ENCODE data around the gene SIRT2. TPM values are rescaled to one million over a fixed set of nuclear protein-coding genes. Genes with fewer than 3 reads are reported as not detected.

SIRT2 gene
- total RNA-seq, 4 donors from 2014 or later, result 208 to 327 (median 285) TPM

DNA sequence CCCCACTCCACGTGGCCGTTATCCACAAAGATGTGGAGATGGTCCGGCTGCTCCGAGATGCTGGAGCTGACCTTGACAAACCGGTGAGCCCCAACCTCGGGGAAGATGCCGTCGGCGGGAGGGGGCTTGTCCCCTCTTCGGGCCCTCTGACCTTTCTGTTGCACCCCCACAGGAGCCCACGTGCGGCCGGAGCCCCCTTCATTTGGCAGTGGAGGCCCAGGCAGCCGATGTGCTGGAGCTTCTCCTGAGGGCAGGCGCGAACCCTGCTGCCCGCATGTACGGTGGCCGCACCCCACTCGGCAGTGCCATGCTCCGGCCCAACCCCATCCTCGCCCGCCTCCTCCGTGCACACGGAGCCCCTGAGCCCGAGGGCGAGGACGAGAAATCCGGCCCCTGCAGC, 7.8 kb upstream of the SIRT2 start:
- in situ Hi-C loops (cut with MboI; ENCODE audit: low sequenced_read_pairs in 4 of 4), result loop anchor here in 3 of 4 donors (10.0 to 25.0 kb wide), 2 partner anchors 72 to 170 kb away; partner anchors contain the start of genes CAPN12 (in 2 of the 3) and ECH1 (in 1 of the 3)

DNA sequence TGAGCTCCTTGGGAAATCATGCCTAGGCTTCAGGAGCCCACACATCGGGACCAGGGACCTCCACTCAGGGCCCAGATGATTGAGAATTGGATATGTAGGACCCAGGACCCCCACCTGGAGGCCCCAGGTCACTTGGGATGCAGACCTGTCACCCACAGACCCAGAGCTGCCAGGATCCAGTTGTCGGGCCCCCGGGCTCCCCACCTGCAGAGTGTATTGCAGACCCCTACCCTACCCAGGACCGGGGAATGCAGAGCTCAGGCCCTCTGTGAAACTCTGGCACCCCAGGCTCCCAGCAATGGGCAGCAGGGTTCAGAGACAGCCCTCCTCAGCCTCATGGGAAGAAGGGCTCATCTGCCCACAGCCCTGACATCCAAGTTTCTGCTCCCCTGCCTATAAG, 6.2 kb upstream of the SIRT2 start:
- DNase-seq (no peak), ATAC-seq (no peak)
- Histone ChIP-seq H3K27ac (no peak overlapping the region), H3K4me3 (no peak overlapping the region), H3K27me3 (no peaks in the 10 kb centered on the region), H3K36me3 (peaks cover 0 to 42% of the 10 kb centered on the region in 2 donors), H3K4me1 (peaks cover 3 to 5% of the 10 kb centered on the region in 2 donors), H3K9me3 (no peaks in the 10 kb centered on the region)
- in situ Hi-C loops (cut with MboI; ENCODE audit: low sequenced_read_pairs in 4 of 4) (loop anchor here in 3 of 4 donors (10.0 to 25.0 kb wide), 2 partner anchors 71 to 168 kb away; partner anchors contain the start of genes CAPN12 (in 2 of the 3) and ECH1 (in 1 of the 3)), intact Hi-C loops (cut with DNase I; ENCODE audit: low total_unique reads) (no loop called here)
- TF ChIP-seq, protein P1, sequence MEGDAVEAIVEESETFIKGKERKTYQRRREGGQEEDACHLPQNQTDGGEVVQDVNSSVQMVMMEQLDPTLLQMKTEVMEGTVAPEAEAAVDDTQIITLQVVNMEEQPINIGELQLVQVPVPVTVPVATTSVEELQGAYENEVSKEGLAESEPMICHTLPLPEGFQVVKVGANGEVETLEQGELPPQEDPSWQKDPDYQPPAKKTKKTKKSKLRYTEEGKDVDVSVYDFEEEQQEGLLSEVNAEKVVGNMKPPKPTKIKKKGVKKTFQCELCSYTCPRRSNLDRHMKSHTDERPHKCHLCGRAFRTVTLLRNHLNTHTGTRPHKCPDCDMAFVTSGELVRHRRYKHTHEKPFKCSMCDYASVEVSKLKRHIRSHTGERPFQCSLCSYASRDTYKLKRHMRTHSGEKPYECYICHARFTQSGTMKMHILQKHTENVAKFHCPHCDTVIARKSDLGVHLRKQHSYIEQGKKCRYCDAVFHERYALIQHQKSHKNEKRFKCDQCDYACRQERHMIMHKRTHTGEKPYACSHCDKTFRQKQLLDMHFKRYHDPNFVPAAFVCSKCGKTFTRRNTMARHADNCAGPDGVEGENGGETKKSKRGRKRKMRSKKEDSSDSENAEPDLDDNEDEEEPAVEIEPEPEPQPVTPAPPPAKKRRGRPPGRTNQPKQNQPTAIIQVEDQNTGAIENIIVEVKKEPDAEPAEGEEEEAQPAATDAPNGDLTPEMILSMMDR (IDR thresholded peaks at IDR 0.05 in 4 of 5, conservative IDR thresholded peaks at IDR 0.05 in 1 of 5), result no peak
- TF ChIP-seq POLR2A (IDR thresholded peaks at IDR 0.05), result no peak

More for the DNA sequence above, 7.8 kb upstream of the SIRT2 start:
- Histone ChIP-seq H3K27ac (no peak overlapping the region), H3K36me3 (peaks cover 0 to 38% of the 10 kb centered on the region in 2 donors), H3K9me3 (no peaks in the 10 kb centered on the region), H3K27me3 (no peaks in the 10 kb centered on the region), H3K4me3 (no peak overlapping the region), H3K4me1 (no peaks in the 10 kb centered on the region)
- intact Hi-C loops (cut with DNase I; ENCODE audit: low total_unique reads), result no loop called here
- DNase-seq (no peak), ATAC-seq (no peak)
- TF ChIP-seq, protein P1 (IDR thresholded peaks at IDR 0.05 in 4 of 5, conservative IDR thresholded peaks at IDR 0.05 in 1 of 5), result no peak
- no peak for TF ChIP-seq POLR2A (IDR thresholded peaks at IDR 0.05)

DNA sequence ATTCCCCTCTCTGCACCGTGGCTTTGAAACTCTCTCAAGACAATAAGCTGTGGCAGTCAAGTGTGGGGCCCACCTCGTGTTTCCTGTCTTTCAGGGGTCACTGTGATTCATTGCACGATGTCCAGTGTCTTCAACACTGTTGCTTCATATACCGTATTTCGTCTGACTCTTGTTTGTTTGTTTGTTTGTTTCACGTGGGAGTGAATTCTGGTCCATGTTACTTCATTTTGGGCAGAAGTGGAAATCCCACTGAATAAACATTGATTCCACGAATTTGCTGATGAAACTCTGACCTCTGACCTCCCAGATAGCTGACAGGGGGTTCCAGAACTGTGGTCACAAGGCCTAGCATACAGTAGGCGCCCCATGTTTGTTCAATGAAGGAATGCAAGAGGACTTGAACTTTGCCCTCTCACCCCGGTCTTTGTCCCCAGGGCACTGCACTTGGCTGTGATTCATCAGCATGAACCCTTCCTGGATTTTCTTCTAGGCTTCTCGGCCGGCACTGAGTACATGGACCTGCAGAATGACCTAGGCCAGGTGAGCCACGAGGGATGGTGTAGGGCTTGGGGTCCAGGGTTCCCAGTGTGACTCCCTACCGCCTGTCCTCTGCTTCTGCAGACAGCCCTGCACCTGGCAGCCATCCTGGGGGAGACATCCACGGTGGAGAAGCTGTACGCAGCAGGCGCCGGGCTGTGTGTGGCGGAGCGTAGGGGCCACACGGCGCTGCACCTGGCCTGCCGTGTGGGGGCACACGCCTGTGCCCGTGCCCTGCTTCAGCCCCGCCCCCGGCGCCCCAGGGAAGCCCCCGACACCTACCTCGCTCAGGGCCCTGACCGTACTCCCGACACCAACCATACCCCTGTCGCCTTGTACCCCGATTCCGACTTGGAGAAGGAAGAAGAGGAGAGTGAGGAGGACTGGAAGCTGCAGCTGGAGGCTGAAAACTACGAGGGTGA, 5.4 kb upstream of the SIRT2 start:
- Histone ChIP-seq H3K27me3 (no peaks in the 10 kb centered on the region), H3K36me3 (peaks cover 0 to 42% of the 10 kb centered on the region in 2 donors), H3K27ac (no peak overlapping the region), H3K4me3 (no peak overlapping the region), H3K4me1 (peaks cover 6 to 9% of the 10 kb centered on the region in 2 donors), H3K9me3 (no peaks in the 10 kb centered on the region)
- intact Hi-C loops (cut with DNase I; ENCODE audit: low total_unique reads), result loop anchor here (5.0 kb wide), 1 partner anchor 437 kb away; the partner anchor contains the start of gene SAMD4B
- DNase-seq (no peak), ATAC-seq (no peak)
- no peak for TF ChIP-seq POLR2A (IDR thresholded peaks at IDR 0.05)
- TF ChIP-seq, protein P1 (IDR thresholded peaks at IDR 0.05 in 4 of 5, conservative IDR thresholded peaks at IDR 0.05 in 1 of 5), result no peak
- in situ Hi-C loops (cut with MboI; ENCODE audit: low sequenced_read_pairs in 4 of 4), result loop anchor here in 3 of 4 donors (10.0 to 25.0 kb wide), 2 partner anchors 70 to 168 kb away; partner anchors contain the start of genes CAPN12 (in 2 of the 3) and ECH1 (in 1 of the 3)

DNA sequence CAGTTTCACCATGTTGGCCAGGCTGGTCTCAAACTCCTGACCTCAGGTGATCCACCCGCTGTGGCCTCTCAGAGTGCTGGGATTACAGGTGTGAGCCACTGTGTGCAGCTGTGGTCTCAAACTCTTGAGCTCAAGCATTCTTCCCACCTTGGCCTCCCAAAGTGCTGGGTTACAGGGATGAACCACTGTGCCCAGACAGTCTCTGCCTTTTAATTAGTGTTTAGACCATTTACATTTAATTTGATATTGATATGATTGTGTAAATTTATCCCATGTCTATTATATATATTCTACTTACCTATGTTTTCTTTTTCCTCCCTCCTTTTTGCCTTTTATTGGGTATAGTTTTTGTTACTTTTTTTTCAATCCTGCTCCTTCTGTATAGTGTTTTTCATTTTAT, 2.3 kb upstream of the SIRT2 start:
- TF ChIP-seq, protein P1 (IDR thresholded peaks at IDR 0.05 in 4 of 5, conservative IDR thresholded peaks at IDR 0.05 in 1 of 5), result no peak
- TF ChIP-seq POLR2A (IDR thresholded peaks at IDR 0.05), result no peak
- Histone ChIP-seq H3K27me3 (no peaks in the 10 kb centered on the region), H3K4me3 (no peak overlapping the region), H3K27ac (no peak overlapping the region), H3K9me3 (no peaks in the 10 kb centered on the region), H3K36me3 (peaks cover 0 to 21% of the 10 kb centered on the region in 2 donors), H3K4me1 (peaks cover 30 to 32% of the 10 kb centered on the region in 2 donors)
- in situ Hi-C loops (cut with MboI; ENCODE audit: low sequenced_read_pairs in 4 of 4), result loop anchor here in 3 of 4 donors (10.0 to 25.0 kb wide), 2 partner anchors 67 to 164 kb away; partner anchors contain the start of genes CAPN12 (in 2 of the 3) and ECH1 (in 1 of the 3)
- no peak for DNase-seq
- ATAC-seq, result no peak
- intact Hi-C loops (cut with DNase I; ENCODE audit: low total_unique reads), result loop anchor here (5.0 kb wide), 1 partner anchor 441 kb away; the partner anchor contains the start of gene SAMD4B
